Measurements from ENCODE around the gene BUB1. TPM values are rescaled to one million over a fixed set of nuclear protein-coding genes. Genes with fewer than 3 reads are reported as not detected.

The BUB1 gene
- total RNA-seq, 1 donor from 2014 or later: 10.0 TPM

GRCh38 chr2:110714452-110715224 lies 36.8 kb upstream of the BUB1 start:
- Mint-ChIP-seq H3K36me3 (ENCODE audit: unreplicated experiment) (no peaks in the 10 kb centered on the region), H3K4me3 (ENCODE audit: unreplicated experiment) (no peak overlapping the region), H3K27me3 (ENCODE audit: unreplicated experiment) (no peaks in the 10 kb centered on the region), H3K4me1 (ENCODE audit: low read depth, unreplicated experiment) (no peaks in the 10 kb centered on the region), H3K9me3 (ENCODE audit: unreplicated experiment) (no peaks in the 10 kb centered on the region), H3K27ac (ENCODE audit: unreplicated experiment) (no peak overlapping the region)
- DNase-seq: no peak
- TF ChIP-seq CTCF (IDR thresholded peaks at IDR 0.05; ENCODE audit: partially characterized antibody, unreplicated experiment): no peak

GRCh38 chr2:110713513-110714362 lies 35.9 kb upstream of the BUB1 start:
- DNase-seq: no peak
- no peaks in the 10 kb centered on the region for H3K27me3 Mint-ChIP-seq (ENCODE audit: unreplicated experiment)
- no peak for TF ChIP-seq CTCF (IDR thresholded peaks at IDR 0.05; ENCODE audit: partially characterized antibody, unreplicated experiment)
- H3K27ac Mint-ChIP-seq (ENCODE audit: unreplicated experiment): no peak overlapping the region
- H3K9me3 Mint-ChIP-seq (ENCODE audit: unreplicated experiment): no peaks in the 10 kb centered on the region
- no peaks in the 10 kb centered on the region for H3K4me1 Mint-ChIP-seq (ENCODE audit: low read depth, unreplicated experiment)
- H3K36me3 Mint-ChIP-seq (ENCODE audit: unreplicated experiment): no peaks in the 10 kb centered on the region
- no peak overlapping the region for H3K4me3 Mint-ChIP-seq (ENCODE audit: unreplicated experiment)

GRCh38 chr2:110712737-110713136 lies 34.9 kb upstream of the BUB1 start:
- DNase-seq: no peak
- TF ChIP-seq CTCF (IDR thresholded peaks at IDR 0.05; ENCODE audit: partially characterized antibody, unreplicated experiment): no peak
- no peaks in the 10 kb centered on the region for H3K36me3 Mint-ChIP-seq (ENCODE audit: unreplicated experiment)
- no peaks in the 10 kb centered on the region for H3K27me3 Mint-ChIP-seq (ENCODE audit: unreplicated experiment)
- H3K9me3 Mint-ChIP-seq (ENCODE audit: unreplicated experiment): no peaks in the 10 kb centered on the region
- H3K4me3 Mint-ChIP-seq (ENCODE audit: unreplicated experiment): no peak overlapping the region
- H3K27ac Mint-ChIP-seq (ENCODE audit: unreplicated experiment): no peak overlapping the region
- H3K4me1 Mint-ChIP-seq (ENCODE audit: low read depth, unreplicated experiment): no peaks in the 10 kb centered on the region

GRCh38 chr2:110708455-110708854 lies 30.6 kb upstream of the BUB1 start:
- DNase-seq: no peak
- Mint-ChIP-seq H3K9me3 (ENCODE audit: unreplicated experiment) (no peaks in the 10 kb centered on the region), H3K36me3 (ENCODE audit: unreplicated experiment) (no peaks in the 10 kb centered on the region), H3K4me1 (ENCODE audit: low read depth, unreplicated experiment) (no peaks in the 10 kb centered on the region), H3K27me3 (ENCODE audit: unreplicated experiment) (no peaks in the 10 kb centered on the region), H3K4me3 (ENCODE audit: unreplicated experiment) (no peak overlapping the region), H3K27ac (ENCODE audit: unreplicated experiment) (no peak overlapping the region)
- TF ChIP-seq CTCF (IDR thresholded peaks at IDR 0.05; ENCODE audit: partially characterized antibody, unreplicated experiment): no peak

All from glutamatergic neuron (in vitro differentiated cells).